A549 (cell line): ENCODE results near the gene RPTOR. TPM values are rescaled to one million over a fixed set of nuclear protein-coding genes. Genes with fewer than 3 reads are reported as not detected.

Experiments
- ATAC-seq, 2 experiments: fragments of 200-7000 bp in 1 of 2; fragments of >200 bp in 1 of 2; cut with Nextera tagmentation in 1 of 2; cut with Tn5 transposase in 1 of 2; 3 replicates each; pipeline versions ENCODE4 v1.8.0 to v1.9.1; 2018 to 2020; ENCODE audit warnings: mild to moderate bottlenecking in 1 of 2, moderate library complexity in 1 of 2
- CTCF ChIA-PET: fragments of 300-600 bp; sonication (Branson Sonifier 250); formaldehyde crosslinking; extraction: SDS; loops from one replicate; lab custom pipeline; 2021; ENCODE audit warnings: antibody characterized with exemption, inconsistent platforms; lab: Yijun Ruan, JAX
- POLR2A ChIA-PET: fragments of 350-600 bp; formaldehyde crosslinking; extraction: SDS; loops from one replicate; lab custom pipeline; 2021; ENCODE audit warnings: antibody characterized with exemption, inconsistent platforms; lab: Yijun Ruan, JAX
- DNase-seq, 2 experiments: peaks; one replicate each; pipeline versions ENCODE4 v3.0.0 to v3.0.0-alpha.2; 2011 to 2016; ENCODE audit warnings: low read depth in 1 of 2, low spot score in 1 of 2
- FAIRE-seq: peaks from 2 replicates; lab custom pipeline; 2011; peaks lifted over from hg19 to GRCh38; lab: Jason Lieb, UNC
- H3K27ac ChIP-seq, 2 experiments: fragments of >200 bp; sonication (Bioruptor Twin); formaldehyde crosslinking; 3 replicates each; pipeline ENCODE4 v1.5.1; 2016 to 2017
- H3K4me1 ChIP-seq: fragments of >200 bp; sonication (Bioruptor Twin); formaldehyde crosslinking; 3 replicates; pipeline ENCODE4 v1.6.1; 2016
- H3K4me2 ChIP-seq: fragments of >200 bp; sonication (Bioruptor Twin); formaldehyde crosslinking; 3 replicates; pipeline ENCODE4 v1.6.1; 2016
- H3K4me3 ChIP-seq: fragments of >200 bp; sonication (Bioruptor Twin); formaldehyde crosslinking; 3 replicates; pipeline ENCODE4 v1.5.1; 2016
- H3K9me3 ChIP-seq: fragments of >200 bp; sonication (Bioruptor Twin); formaldehyde crosslinking; 3 replicates; pipeline ENCODE4 v1.6.1; 2016
- CHD2 ChIP-seq: fragments of 150-350 bp; IDR thresholded peaks from 2 replicates; pipeline ENCODE4 v1.6.1; 2014; ENCODE audit warnings: low read length; ENCODE audit not compliant: partially characterized antibody
- CHD4 ChIP-seq: fragments of 200-600 bp; sonication (generic); IDR thresholded peaks from 2 replicates; pipeline ENCODE4 v1.6.1; 2016; ENCODE audit warnings: antibody characterized with exemption, mild to moderate bottlenecking, borderline replicate concordance
- EP300 ChIP-seq, 2 experiments: fragments of >200 bp; sonication (Bioruptor Twin); formaldehyde crosslinking; IDR thresholded peaks; 2 replicates in 1 of 2; 3 replicates in 1 of 2; pipeline ENCODE4 v1.6.1; 2016 to 2017
- ESRRA ChIP-seq: fragments of 150-350 bp; IDR thresholded peaks from 2 replicates; pipeline ENCODE4 v1.6.1; 2014; ENCODE audit warnings: mild to moderate bottlenecking, low read length, borderline replicate concordance
- FOSB ChIP-seq: fragments of 250-450 bp; sonication (Bioruptor Pico); IDR thresholded peaks from 2 replicates; pipeline ENCODE4 v1.5.0; 2020; ENCODE audit warnings: mild to moderate bottlenecking, moderate library complexity
- KDM5A ChIP-seq: fragments of 200-600 bp; sonication (generic); IDR thresholded peaks from 2 replicates; pipeline ENCODE4 v1.6.1; 2016; ENCODE audit warnings: antibody characterized with exemption, mild to moderate bottlenecking
- POLR2AphosphoS2 ChIP-seq: conservative IDR thresholded peaks from 2 replicates; pipeline ENCODE4 v1.6.1; 2012; ENCODE audit warnings: low read length, improper control_type of control experiment, inconsistent platforms
- RARB ChIP-seq: fragments of 250-450 bp; sonication (Bioruptor Pico); IDR thresholded peaks from 2 replicates; pipeline ENCODE4 v1.8.0; 2021; ENCODE audit warnings: mild to moderate bottlenecking, moderate library complexity
- RCOR1 ChIP-seq: fragments of 150-350 bp; IDR thresholded peaks from 2 replicates; pipeline ENCODE4 v1.6.1; 2014; ENCODE audit warnings: antibody characterized with exemption, low read length, low read depth
- SREBF2 ChIP-seq: fragments of 450-650 bp; IDR thresholded peaks from 2 replicates; pipeline ENCODE4 v1.6.1; 2014; ENCODE audit warnings: mild to moderate bottlenecking, moderate library complexity
- ZC3H11A ChIP-seq: fragments of 450-650 bp; IDR thresholded peaks from 2 replicates; pipeline ENCODE4 v1.6.1; 2014; ENCODE audit warnings: antibody characterized with exemption, mild to moderate bottlenecking
- ZNF302 ChIP-seq: fragments of 250-450 bp; sonication (Bioruptor Pico); IDR thresholded peaks from 2 replicates; pipeline ENCODE4 v1.9.0; 2021; ENCODE audit warnings: inconsistent platforms, mild to moderate bottlenecking, moderate library complexity
- WGBS: methylation state at CpG from one replicate; pipeline ENCODE4 v1.1.6; 2017; ENCODE audit errors: missing lambda C conversion rate; 5-methylcytosine and 5-hydroxymethylcytosine counted together
- polyA plus RNA-seq, 4 experiments: library from polyadenylated mRNA; depleted of rRNA in 3 of 4; stranded (reverse); fragments of >200 nt; fragmentation: RNase III in 1 of 4; extraction: RNeasy Plus Mini Kit Qiagen cat#74134 plus additional on column Dnase treatment in 1 of 4; gene quantifications; 2 replicates in 3 of 4; 3 replicates in 1 of 4; pipeline ENCODE4 v1.2.3, GENCODE V29; 2011 to 2017
- TF ChIP-seq, protein P1 (sequence below): fragments of 200-600 bp; sonication (generic); IDR thresholded peaks from 2 replicates; pipeline ENCODE4 v1.6.1; 2016; ENCODE audit warnings: antibody characterized with exemption, mild to moderate bottlenecking, moderate library complexity
- TF ChIP-seq, protein P2 (sequence below): IDR thresholded peaks from 2 replicates; pipeline ENCODE4 v1.6.1; 2012
- TF ChIP-seq, protein P3 (sequence below): fragments of >200 bp; sonication (Bioruptor Twin); formaldehyde crosslinking; IDR thresholded peaks from 3 replicates; pipeline ENCODE4 v1.5.1; 2016
- TF ChIP-seq, protein P4 (sequence below): fragments of >200 bp; sonication (Bioruptor Twin); formaldehyde crosslinking; IDR thresholded peaks from 3 replicates; pipeline ENCODE4 v1.6.1; 2016

The RPTOR gene
- polyA plus RNA-seq, 2 of the 4 experiments (the other 2 are of a cell fraction) = 10.8 to 27.1 TPM

DNA sequence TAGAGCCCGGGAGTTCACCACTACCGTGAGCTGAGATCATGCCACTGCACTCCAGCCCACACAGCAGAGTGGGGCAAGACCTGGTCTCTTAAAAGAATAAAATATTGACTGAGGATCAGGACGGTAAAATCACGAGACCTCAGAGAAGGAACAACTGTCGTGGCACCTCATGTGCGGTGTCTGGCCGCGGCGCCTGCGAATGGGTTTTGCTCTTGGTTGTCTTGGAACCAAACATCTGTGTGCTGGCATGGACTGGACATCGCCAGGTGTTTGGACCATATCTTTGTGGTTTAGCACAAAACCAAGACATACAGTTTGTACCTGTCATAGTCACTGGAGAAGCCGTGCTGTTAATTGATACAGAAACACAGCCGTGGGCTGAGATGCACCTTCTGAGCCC is 234.1 kb downstream of the RPTOR start:
- CTCF ChIA-PET = interaction anchor here (1.1 to 3.0 kb wide), 4 partner anchors 10 to 195 kb away, joined by 3 to 7 read pairs (median 4); no protein-coding TSS in a partner anchor
- POLR2A ChIA-PET = no interaction called here
- DNase-seq (no peak), FAIRE-seq (no peak), ATAC-seq (no peak)
- TF ChIP-seq CHD4 (no peak), RCOR1 (no peak)
- Histone ChIP-seq H3K4me1 (peaks cover 18% of the 10 kb centered on the region), H3K27ac (no peak overlapping the region), H3K4me2 (no peak overlapping the region), H3K9me3 (no peaks in the 10 kb centered on the region), H3K4me3 (no peak overlapping the region)
- 95% methylated on average over 13 of the region's 13 CpGs for WGBS

DNA sequence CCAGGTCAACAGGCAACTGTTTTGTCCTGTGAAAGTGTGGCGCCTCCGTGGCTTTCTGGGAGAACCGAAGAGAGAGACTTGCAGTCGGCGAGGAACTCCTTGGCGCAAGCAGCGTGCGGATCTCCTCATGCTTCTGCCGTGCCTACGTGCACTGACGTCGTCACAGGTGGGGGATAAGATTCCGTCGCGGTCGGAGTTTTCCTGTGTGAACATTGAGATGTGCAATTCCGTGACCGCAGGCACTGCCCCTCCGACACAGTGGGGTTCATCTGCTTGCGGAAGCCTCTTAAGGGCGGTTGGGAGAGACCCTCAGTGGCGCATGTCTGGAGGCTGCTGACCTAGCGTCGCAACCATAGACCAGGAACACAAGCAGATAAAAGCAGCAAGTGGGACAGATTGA is 234.7 kb downstream of the RPTOR start:
- ChIA-PET CTCF (interaction anchor here (0.8 to 3.0 kb wide), 3 partner anchors 12 to 129 kb away, joined by 3 to 7 read pairs (median 3); no protein-coding TSS in a partner anchor), POLR2A (no interaction called here)
- H3K4me3 ChIP-seq = no peak overlapping the region
- DNase-seq (no peak), ATAC-seq (no peak), FAIRE-seq (no peak)
- H3K4me2 ChIP-seq = no peak overlapping the region
- peaks cover 20% of the 10 kb centered on the region for H3K4me1 ChIP-seq
- WGBS = 96% methylated on average over 24 of the region's 24 CpGs
- H3K27ac ChIP-seq = no peak overlapping the region
- H3K9me3 ChIP-seq = no peaks in the 10 kb centered on the region
- TF ChIP-seq RARB (CRISPR knock-in tag) = no peak
- TF ChIP-seq, protein P1, sequence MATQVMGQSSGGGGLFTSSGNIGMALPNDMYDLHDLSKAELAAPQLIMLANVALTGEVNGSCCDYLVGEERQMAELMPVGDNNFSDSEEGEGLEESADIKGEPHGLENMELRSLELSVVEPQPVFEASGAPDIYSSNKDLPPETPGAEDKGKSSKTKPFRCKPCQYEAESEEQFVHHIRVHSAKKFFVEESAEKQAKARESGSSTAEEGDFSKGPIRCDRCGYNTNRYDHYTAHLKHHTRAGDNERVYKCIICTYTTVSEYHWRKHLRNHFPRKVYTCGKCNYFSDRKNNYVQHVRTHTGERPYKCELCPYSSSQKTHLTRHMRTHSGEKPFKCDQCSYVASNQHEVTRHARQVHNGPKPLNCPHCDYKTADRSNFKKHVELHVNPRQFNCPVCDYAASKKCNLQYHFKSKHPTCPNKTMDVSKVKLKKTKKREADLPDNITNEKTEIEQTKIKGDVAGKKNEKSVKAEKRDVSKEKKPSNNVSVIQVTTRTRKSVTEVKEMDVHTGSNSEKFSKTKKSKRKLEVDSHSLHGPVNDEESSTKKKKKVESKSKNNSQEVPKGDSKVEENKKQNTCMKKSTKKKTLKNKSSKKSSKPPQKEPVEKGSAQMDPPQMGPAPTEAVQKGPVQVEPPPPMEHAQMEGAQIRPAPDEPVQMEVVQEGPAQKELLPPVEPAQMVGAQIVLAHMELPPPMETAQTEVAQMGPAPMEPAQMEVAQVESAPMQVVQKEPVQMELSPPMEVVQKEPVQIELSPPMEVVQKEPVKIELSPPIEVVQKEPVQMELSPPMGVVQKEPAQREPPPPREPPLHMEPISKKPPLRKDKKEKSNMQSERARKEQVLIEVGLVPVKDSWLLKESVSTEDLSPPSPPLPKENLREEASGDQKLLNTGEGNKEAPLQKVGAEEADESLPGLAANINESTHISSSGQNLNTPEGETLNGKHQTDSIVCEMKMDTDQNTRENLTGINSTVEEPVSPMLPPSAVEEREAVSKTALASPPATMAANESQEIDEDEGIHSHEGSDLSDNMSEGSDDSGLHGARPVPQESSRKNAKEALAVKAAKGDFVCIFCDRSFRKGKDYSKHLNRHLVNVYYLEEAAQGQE = no peak
- TF ChIP-seq, protein P2, sequence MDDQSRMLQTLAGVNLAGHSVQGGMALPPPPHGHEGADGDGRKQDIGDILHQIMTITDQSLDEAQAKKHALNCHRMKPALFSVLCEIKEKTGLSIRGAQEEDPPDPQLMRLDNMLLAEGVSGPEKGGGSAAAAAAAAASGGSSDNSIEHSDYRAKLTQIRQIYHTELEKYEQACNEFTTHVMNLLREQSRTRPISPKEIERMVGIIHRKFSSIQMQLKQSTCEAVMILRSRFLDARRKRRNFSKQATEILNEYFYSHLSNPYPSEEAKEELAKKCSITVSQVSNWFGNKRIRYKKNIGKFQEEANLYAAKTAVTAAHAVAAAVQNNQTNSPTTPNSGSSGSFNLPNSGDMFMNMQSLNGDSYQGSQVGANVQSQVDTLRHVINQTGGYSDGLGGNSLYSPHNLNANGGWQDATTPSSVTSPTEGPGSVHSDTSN = no peak
- TF ChIP-seq POLR2AphosphoS2 = no peak
- no peak for TF ChIP-seq KDM5A
- no peak for TF ChIP-seq ZC3H11A
- TF ChIP-seq ZNF302 (CRISPR knock-in tag) = no peak
- TF ChIP-seq FOSB (CRISPR knock-in tag) = no peak
- no peak for TF ChIP-seq ESRRA
- no peak for TF ChIP-seq EP300 (IDR thresholded peaks at IDR 0.05)
- no peak for TF ChIP-seq CHD2
- TF ChIP-seq SREBF2 = no peak
- TF ChIP-seq, protein P3, sequence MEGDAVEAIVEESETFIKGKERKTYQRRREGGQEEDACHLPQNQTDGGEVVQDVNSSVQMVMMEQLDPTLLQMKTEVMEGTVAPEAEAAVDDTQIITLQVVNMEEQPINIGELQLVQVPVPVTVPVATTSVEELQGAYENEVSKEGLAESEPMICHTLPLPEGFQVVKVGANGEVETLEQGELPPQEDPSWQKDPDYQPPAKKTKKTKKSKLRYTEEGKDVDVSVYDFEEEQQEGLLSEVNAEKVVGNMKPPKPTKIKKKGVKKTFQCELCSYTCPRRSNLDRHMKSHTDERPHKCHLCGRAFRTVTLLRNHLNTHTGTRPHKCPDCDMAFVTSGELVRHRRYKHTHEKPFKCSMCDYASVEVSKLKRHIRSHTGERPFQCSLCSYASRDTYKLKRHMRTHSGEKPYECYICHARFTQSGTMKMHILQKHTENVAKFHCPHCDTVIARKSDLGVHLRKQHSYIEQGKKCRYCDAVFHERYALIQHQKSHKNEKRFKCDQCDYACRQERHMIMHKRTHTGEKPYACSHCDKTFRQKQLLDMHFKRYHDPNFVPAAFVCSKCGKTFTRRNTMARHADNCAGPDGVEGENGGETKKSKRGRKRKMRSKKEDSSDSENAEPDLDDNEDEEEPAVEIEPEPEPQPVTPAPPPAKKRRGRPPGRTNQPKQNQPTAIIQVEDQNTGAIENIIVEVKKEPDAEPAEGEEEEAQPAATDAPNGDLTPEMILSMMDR = no peak
- TF ChIP-seq, protein P4, sequence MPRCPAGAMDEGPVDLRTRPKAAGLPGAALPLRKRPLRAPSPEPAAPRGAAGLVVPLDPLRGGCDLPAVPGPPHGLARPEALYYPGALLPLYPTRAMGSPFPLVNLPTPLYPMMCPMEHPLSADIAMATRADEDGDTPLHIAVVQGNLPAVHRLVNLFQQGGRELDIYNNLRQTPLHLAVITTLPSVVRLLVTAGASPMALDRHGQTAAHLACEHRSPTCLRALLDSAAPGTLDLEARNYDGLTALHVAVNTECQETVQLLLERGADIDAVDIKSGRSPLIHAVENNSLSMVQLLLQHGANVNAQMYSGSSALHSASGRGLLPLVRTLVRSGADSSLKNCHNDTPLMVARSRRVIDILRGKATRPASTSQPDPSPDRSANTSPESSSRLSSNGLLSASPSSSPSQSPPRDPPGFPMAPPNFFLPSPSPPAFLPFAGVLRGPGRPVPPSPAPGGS = no peak
- TF ChIP-seq, all 56 proteins: peak for 0
